ES-I3 (cell line): ENCODE data around the gene POLR2L.

Source experiments
- H3K36me3 ChIP-seq: 2 replicates; pipeline ENCODE4 v1.6.1; 2013; ENCODE audit warnings: mild to moderate bottlenecking, low read length, control low read depth, moderate library complexity; ENCODE audit not compliant: insufficient read depth
- H3K4me1 ChIP-seq: 2 replicates; pipeline ENCODE4 v1.6.1; 2013; ENCODE audit warnings: mild to moderate bottlenecking, control low read depth, low read length; ENCODE audit not compliant: insufficient read depth
- H3K9ac ChIP-seq: 2 replicates; pipeline ENCODE4 v1.6.1; 2013; ENCODE audit warnings: low read depth, mild to moderate bottlenecking, low read length, moderate library complexity
- H3K9me3 ChIP-seq: 2 replicates; pipeline ENCODE4 v1.6.1; 2013; ENCODE audit warnings: mild to moderate bottlenecking, low read length, moderate library complexity; ENCODE audit not compliant: control insufficient read depth, insufficient read depth

Gene POLR2L

GRCh38 chr11:825366-826226 is 16.7 kb downstream of the POLR2L start:
- H3K9ac ChIP-seq, result no peak overlapping the region
- no peaks in the 10 kb centered on the region for H3K9me3 ChIP-seq
- peaks cover 11% of the 10 kb centered on the region for H3K4me1 ChIP-seq
- H3K36me3 ChIP-seq, result no peaks in the 10 kb centered on the region

- H3K36me3 ChIP-seq, result no peaks in the 10 kb centered on the region
- no peak overlapping the region for H3K9ac ChIP-seq
- peaks cover 11% of the 10 kb centered on the region for H3K4me1 ChIP-seq
- H3K9me3 ChIP-seq, result no peaks in the 10 kb centered on the region
Measured at GRCh38 chr11:824942-825341, 17.4 kb downstream of the POLR2L start.

- peaks cover 11% of the 10 kb centered on the region for H3K4me1 ChIP-seq
- H3K9ac ChIP-seq, result no peak overlapping the region
- H3K9me3 ChIP-seq, result no peaks in the 10 kb centered on the region
- no peaks in the 10 kb centered on the region for H3K36me3 ChIP-seq
Measured at GRCh38 chr11:824292-824880, 17.9 kb downstream of the POLR2L start.

- Histone ChIP-seq H3K4me1 (peaks cover 13% of the 10 kb centered on the region), H3K9me3 (no peaks in the 10 kb centered on the region), H3K36me3 (no peaks in the 10 kb centered on the region), H3K9ac (no peak overlapping the region)
Measured at GRCh38 chr11:823441-824291, 18.7 kb downstream of the POLR2L start.

- H3K36me3 ChIP-seq, result no peaks in the 10 kb centered on the region
- peaks cover 11% of the 10 kb centered on the region; the same call in 1 of the 2 replicates for H3K4me1 ChIP-seq
- H3K9ac ChIP-seq, result no peak overlapping the region
- H3K9me3 ChIP-seq, result no peaks in the 10 kb centered on the region
Measured at GRCh38 chr11:821512-822371, 20.6 kb downstream of the POLR2L start.

- peak overlapping the region; percentile 88; the same call in 1 of the 2 replicates for H3K9ac ChIP-seq
- peaks cover 14% of the 10 kb centered on the region; the same call in 1 of the 2 replicates for H3K4me1 ChIP-seq
- H3K9me3 ChIP-seq, result no peaks in the 10 kb centered on the region
Measured at GRCh38 chr11:820655-821511, 21.4 kb downstream of the POLR2L start.

GRCh38 chr11:819943-820649 is 22.2 kb downstream of the POLR2L start:
- Histone ChIP-seq H3K36me3 (no peaks in the 10 kb centered on the region), H3K9me3 (no peaks in the 10 kb centered on the region), H3K4me1 (peaks cover 14% of the 10 kb centered on the region; the same call in 1 of the 2 replicates), H3K9ac (peak overlapping the region; percentile 88)

More at GRCh38 chr11:820655-821511, 21.4 kb downstream of the POLR2L start:
- H3K36me3 ChIP-seq, result no peaks in the 10 kb centered on the region

GRCh38 chr11:819129-819931 is 23.0 kb downstream of the POLR2L start:
- peak overlapping the region; percentile 88 for H3K9ac ChIP-seq
- H3K4me1 ChIP-seq, result peaks cover 14% of the 10 kb centered on the region; the same call in 1 of the 2 replicates
- no peaks in the 10 kb centered on the region for H3K36me3 ChIP-seq

GRCh38 chr11:818396-819128 is 23.8 kb downstream of the POLR2L start, which contains the start of gene PNPLA2:
Gene PNPLA2, plus strand, starts transcription at chr11:818914. Its CDS starts 805 bp downstream, at chr11:819719.
- H3K9me3 ChIP-seq, result no peaks in the 10 kb centered on the region
- peak within 1 kb of the TSS; percentile 88 for H3K9ac ChIP-seq
- no peaks in the 10 kb centered on the region for H3K36me3 ChIP-seq
- H3K4me1 ChIP-seq, result peaks cover 14% of the 10 kb centered on the region; the same call in 1 of the 2 replicates

More at GRCh38 chr11:819129-819931, 23.0 kb downstream of the POLR2L start:
- no peaks in the 10 kb centered on the region for H3K9me3 ChIP-seq

GRCh38 chr11:816433-816779 is 25.9 kb downstream of the POLR2L start:
- H3K4me1 ChIP-seq, result peaks cover 14% of the 10 kb centered on the region; the same call in 1 of the 2 replicates
- H3K9ac ChIP-seq, result no peak overlapping the region
- no peaks in the 10 kb centered on the region for H3K9me3 ChIP-seq
- H3K36me3 ChIP-seq, result peaks cover 14% of the 10 kb centered on the region; the same call in 1 of the 2 replicates

GRCh38 chr11:815675-816432 is 26.5 kb downstream of the POLR2L start:
- Histone ChIP-seq H3K36me3 (peaks cover 19% of the 10 kb centered on the region), H3K4me1 (peaks cover 14% of the 10 kb centered on the region; the same call in 1 of the 2 replicates), H3K9ac (no peak overlapping the region), H3K9me3 (no peaks in the 10 kb centered on the region)
